Measurements from ENCODE around the gene IL6ST.
"Not testable (repeated sequence)": the region's sequence is repeated elsewhere in the genome, so short reads cannot be mapped to it uniquely, and the experiment has no call there.

IL6ST gene

GRCh38 chr5:56026863-56027300 is 32.1 kb upstream of the IL6ST start:
- TF ChIP-seq CTCF (IDR thresholded peaks at IDR 0.05; ENCODE audit: extremely low read depth, insufficient read depth, missing control alignments), result no peak
- in situ Hi-C loops (cut with MboI; ENCODE audit: low pct_unique_long_range_greater_than_20kb, low sequenced_read_pairs, unreplicated experiment), result no loop called here
- peak; percentile 72 for DNase-seq (ENCODE audit: low spot score)

GRCh38 chr5:56025151-56025885 is 30.6 kb upstream of the IL6ST start:
- in situ Hi-C loops (cut with MboI; ENCODE audit: low pct_unique_long_range_greater_than_20kb, low sequenced_read_pairs, unreplicated experiment), result no loop called here
- DNase-seq (ENCODE audit: low spot score), result no peak
- no peak for TF ChIP-seq CTCF (IDR thresholded peaks at IDR 0.05; ENCODE audit: extremely low read depth, insufficient read depth, missing control alignments)

GRCh38 chr5:56024810-56025150 is 30.0 kb upstream of the IL6ST start:
- TF ChIP-seq CTCF (IDR thresholded peaks at IDR 0.05; ENCODE audit: extremely low read depth, insufficient read depth, missing control alignments), result no peak
- in situ Hi-C loops (cut with MboI; ENCODE audit: low pct_unique_long_range_greater_than_20kb, low sequenced_read_pairs, unreplicated experiment), result no loop called here

GRCh38 chr5:56023296-56023695 is 28.5 kb upstream of the IL6ST start:
- no peak for DNase-seq (ENCODE audit: low spot score)
- in situ Hi-C loops (cut with MboI; ENCODE audit: low pct_unique_long_range_greater_than_20kb, low sequenced_read_pairs, unreplicated experiment), result no loop called here
- no peak for TF ChIP-seq CTCF (IDR thresholded peaks at IDR 0.05; ENCODE audit: extremely low read depth, insufficient read depth, missing control alignments)

More at GRCh38 chr5:56024810-56025150, 30.0 kb upstream of the IL6ST start:
- DNase-seq (ENCODE audit: low spot score), result no peak

- no peak for DNase-seq (ENCODE audit: low spot score)
- TF ChIP-seq CTCF (IDR thresholded peaks at IDR 0.05; ENCODE audit: extremely low read depth, insufficient read depth, missing control alignments), result no peak
- in situ Hi-C loops (cut with MboI; ENCODE audit: low pct_unique_long_range_greater_than_20kb, low sequenced_read_pairs, unreplicated experiment), result no loop called here
These were observed 24.8 kb upstream of the IL6ST start for GRCh38 chr5:56019306-56020272.

- no peak for DNase-seq (ENCODE audit: low spot score)
- TF ChIP-seq CTCF (IDR thresholded peaks at IDR 0.05; ENCODE audit: extremely low read depth, insufficient read depth, missing control alignments), result no peak
- in situ Hi-C loops (cut with MboI; ENCODE audit: low pct_unique_long_range_greater_than_20kb, low sequenced_read_pairs, unreplicated experiment), result no loop called here
These were observed 24.1 kb upstream of the IL6ST start for GRCh38 chr5:56018832-56019231.

- in situ Hi-C loops (cut with MboI; ENCODE audit: low pct_unique_long_range_greater_than_20kb, low sequenced_read_pairs, unreplicated experiment), result not testable (repeated sequence)
These were observed 19.9 kb upstream of the IL6ST start for GRCh38 chr5:56014701-56015100.

GRCh38 chr5:56013939-56014338 is 19.2 kb upstream of the IL6ST start:
- DNase-seq (ENCODE audit: low spot score); in situ Hi-C loops (cut with MboI; ENCODE audit: low pct_unique_long_range_greater_than_20kb, low sequenced_read_pairs, unreplicated experiment): not testable (repeated sequence)

More at GRCh38 chr5:56014701-56015100, 19.9 kb upstream of the IL6ST start:
- not testable (repeated sequence) for DNase-seq (ENCODE audit: low spot score)
